ENCODE results near the gene GOPC. TPM values are rescaled to one million over a fixed set of nuclear protein-coding genes. Genes with fewer than 3 reads are reported as not detected.
A peak's percentile ranks its signal among the peaks of the same experiment; 100 is the strongest.

Gene GOPC
- total RNA-seq, 6 donors from 2014 or later = 8.4 to 34.8 (median 19.6) TPM

DNA sequence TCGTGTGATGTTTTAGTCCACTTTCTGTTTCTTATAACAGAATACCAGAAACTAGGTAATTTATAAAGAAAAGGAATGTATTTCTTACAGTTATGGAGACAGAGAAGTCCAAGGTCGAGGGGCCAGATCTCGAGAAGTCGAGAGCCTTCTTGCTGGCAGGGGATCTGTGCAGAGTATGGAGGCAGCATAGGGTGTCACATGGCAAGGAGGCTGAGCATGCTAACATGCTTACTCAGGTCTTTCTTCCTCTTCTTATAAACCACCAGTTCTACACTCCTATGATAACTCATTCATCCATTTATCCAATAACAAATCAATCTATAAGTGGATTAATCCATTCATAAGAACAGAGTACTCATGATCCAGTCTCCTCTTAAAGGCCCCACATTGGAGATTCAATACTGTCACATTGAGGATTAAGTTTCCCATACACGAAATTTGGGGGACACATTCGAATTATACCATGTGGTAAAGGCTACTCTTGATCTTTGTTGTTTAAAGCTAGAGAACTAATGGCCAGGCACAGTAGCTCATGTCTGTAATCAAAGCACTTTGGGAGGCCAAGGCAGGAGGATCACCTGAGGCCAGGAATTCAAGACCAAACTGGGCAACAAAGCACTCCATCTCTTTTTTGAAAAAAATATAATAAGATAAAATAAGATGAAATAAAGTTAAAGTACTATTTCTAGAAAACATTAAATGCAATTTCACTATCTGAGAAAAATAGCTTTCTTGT lies 2.1 kb downstream of the GOPC start:
- Histone ChIP-seq H3K4me3 (peak overlapping the region in 2 of 4 donors; percentile 69 to 90), H3K36me3 (peaks cover 0 to 8% (median 0%) of the 10 kb centered on the region in 4 donors), H3K9me3 (no peaks in the 10 kb centered on the region), H3K27ac (no peak overlapping the region), H3K27me3 (no peaks in the 10 kb centered on the region), H3K4me1 (peaks cover 21 to 28% (median 23%) of the 10 kb centered on the region in 4 donors)
- DNase-seq (no peak), ATAC-seq (ENCODE audit: low FRiP score in 2 of 2) (no peak)
- 76 to 82% methylated on average over 6 of the region's 6 CpGs for WGBS, 2 donors
- TF ChIP-seq EP300 (IDR thresholded peaks at IDR 0.05) (no peak), POLR2A (IDR thresholded peaks at IDR 0.05) (no peak), POLR2AphosphoS5 (IDR thresholded peaks at IDR 0.05) (no peak)
- TF ChIP-seq, protein P1, sequence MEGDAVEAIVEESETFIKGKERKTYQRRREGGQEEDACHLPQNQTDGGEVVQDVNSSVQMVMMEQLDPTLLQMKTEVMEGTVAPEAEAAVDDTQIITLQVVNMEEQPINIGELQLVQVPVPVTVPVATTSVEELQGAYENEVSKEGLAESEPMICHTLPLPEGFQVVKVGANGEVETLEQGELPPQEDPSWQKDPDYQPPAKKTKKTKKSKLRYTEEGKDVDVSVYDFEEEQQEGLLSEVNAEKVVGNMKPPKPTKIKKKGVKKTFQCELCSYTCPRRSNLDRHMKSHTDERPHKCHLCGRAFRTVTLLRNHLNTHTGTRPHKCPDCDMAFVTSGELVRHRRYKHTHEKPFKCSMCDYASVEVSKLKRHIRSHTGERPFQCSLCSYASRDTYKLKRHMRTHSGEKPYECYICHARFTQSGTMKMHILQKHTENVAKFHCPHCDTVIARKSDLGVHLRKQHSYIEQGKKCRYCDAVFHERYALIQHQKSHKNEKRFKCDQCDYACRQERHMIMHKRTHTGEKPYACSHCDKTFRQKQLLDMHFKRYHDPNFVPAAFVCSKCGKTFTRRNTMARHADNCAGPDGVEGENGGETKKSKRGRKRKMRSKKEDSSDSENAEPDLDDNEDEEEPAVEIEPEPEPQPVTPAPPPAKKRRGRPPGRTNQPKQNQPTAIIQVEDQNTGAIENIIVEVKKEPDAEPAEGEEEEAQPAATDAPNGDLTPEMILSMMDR (IDR thresholded peaks at IDR 0.05) = no peak

DNA sequence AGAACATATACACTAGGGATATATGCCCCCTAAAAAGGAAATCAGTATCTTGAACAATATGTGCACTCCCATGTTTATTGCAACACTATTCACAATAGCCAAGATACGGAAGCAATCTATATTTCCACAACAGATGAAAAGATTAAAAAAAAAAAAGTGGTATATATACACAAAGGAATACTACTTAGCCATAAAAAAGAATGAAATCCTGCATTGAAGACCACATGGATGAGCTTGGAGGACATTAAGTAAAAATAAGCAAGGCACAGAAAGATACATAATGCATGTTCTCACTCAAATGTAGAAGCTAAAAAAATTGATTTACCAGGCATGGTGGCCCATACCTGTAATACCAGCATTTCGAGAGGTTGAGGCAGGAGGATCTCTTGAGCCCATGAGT lies 4.6 kb downstream of the GOPC start:
- ATAC-seq (ENCODE audit: low FRiP score in 2 of 2) = no peak

DNA sequence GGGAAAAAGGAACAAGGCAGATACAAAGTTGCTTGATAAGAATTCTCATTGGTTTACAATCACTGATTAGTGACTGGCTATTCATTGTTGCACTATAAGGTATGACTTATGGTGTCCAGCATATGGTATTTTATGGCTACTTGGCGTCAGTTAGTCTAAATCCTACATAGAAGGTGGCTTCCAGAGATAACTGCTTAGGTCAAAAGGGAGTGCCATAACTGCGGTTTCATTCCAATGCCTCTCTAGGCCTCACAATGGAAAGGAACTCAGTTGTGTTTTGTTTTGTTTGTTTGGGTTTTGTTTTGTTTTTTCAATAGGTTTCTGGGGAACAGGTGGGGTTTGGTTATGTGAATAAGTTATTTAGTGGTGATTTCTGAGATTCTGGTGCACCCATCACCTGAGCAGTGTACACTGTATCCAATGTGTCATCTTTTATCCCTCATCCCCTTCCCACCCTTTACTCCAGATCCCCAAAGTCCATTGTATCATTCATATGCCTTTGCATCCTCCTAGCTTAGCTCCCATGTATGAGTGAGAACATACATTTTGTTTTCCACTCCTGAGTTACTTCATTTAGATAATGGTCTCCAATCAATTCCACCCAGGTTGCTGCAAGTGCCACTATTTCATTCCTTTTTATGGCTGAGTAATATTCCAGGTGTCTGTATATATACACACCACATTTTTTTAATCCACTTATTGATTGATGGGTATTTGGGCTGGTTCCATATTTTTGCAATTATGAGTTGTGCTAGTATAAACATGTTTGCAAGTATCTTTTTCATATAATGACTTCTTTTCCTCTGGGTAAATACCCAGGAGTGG lies 7.0 kb downstream of the GOPC start:
- Histone ChIP-seq H3K27me3 (no peaks in the 10 kb centered on the region), H3K4me3 (no peak overlapping the region), H3K27ac (no peak overlapping the region), H3K4me1 (peaks cover 9 to 13% (median 10%) of the 10 kb centered on the region in 4 donors), H3K36me3 (peaks cover 0 to 11% (median 0%) of the 10 kb centered on the region in 4 donors), H3K9me3 (no peaks in the 10 kb centered on the region)
- TF ChIP-seq POLR2A (IDR thresholded peaks at IDR 0.05) (no peak), POLR2AphosphoS5 (IDR thresholded peaks at IDR 0.05) (no peak), EP300 (IDR thresholded peaks at IDR 0.05) (no peak)
- TF ChIP-seq, protein P1 (IDR thresholded peaks at IDR 0.05) = no peak
- 96% methylated on average over 2 of the region's 2 CpGs for WGBS, 2 donors
- ATAC-seq (ENCODE audit: low FRiP score in 2 of 2) (no peak), DNase-seq (no peak)

More for the DNA sequence above, 4.6 kb downstream of the GOPC start:
- Histone ChIP-seq H3K4me3 (no peak overlapping the region), H3K36me3 (peaks cover 0 to 8% (median 0%) of the 10 kb centered on the region in 4 donors), H3K4me1 (peaks cover 18 to 24% (median 22%) of the 10 kb centered on the region in 4 donors), H3K27ac (no peak overlapping the region), H3K27me3 (no peaks in the 10 kb centered on the region), H3K9me3 (no peaks in the 10 kb centered on the region)
- no peak for DNase-seq
- WGBS, 2 donors = 94 to 98% methylated on average over 2 of the region's 2 CpGs
- TF ChIP-seq, protein P1 (IDR thresholded peaks at IDR 0.05) = no peak
- TF ChIP-seq POLR2A (IDR thresholded peaks at IDR 0.05) (no peak), EP300 (IDR thresholded peaks at IDR 0.05) (no peak)

DNA sequence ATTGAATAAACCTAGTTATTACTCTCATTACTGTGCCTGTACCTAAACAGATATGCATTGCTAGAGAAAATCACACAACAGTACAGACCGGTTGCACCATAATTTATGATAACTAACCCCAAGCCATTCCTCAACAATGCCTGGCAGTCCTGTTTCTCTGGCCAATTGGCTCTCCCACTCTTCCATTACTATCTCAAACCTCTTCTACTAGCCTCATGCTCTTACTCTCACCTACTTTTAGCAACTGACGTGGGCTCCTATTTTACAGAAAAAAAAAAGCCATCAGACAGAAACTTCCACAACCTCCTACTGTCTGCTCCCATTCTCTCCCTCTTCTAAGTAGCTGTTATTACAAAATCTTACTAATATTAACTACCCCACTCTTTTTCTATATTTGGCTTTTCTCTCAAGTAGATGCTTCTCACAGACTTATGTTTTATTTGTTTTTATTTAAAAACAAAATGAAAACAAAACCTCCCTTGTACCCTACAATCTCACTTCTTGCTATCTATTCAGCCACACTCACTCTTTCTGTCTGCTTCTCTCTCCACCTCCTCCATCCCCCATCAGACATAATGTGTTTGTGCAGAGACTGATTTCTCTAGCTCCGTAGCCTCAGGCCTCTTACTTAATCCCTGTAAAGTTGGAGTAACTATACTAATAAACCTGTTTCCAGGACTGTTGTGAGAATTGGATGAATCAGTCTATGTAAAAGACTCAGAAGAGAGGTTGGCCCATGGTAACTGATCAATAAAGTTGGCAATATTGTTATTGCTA lies 9.1 kb downstream of the GOPC start:
- ATAC-seq (ENCODE audit: low FRiP score in 2 of 2) = no peak
- H3K36me3 ChIP-seq = peaks cover 0 to 26% (median 0%) of the 10 kb centered on the region in 4 donors

More for the DNA sequence above, 9.1 kb downstream of the GOPC start:
- WGBS, 2 donors = 86 to 92% methylated on average over 3 of the region's 3 CpGs
- DNase-seq = no peak
- Histone ChIP-seq H3K9me3 (no peaks in the 10 kb centered on the region), H3K27me3 (no peaks in the 10 kb centered on the region), H3K4me3 (no peak overlapping the region), H3K4me1 (no peaks in the 10 kb centered on the region), H3K27ac (no peak overlapping the region)
- TF ChIP-seq POLR2AphosphoS5 (IDR thresholded peaks at IDR 0.05) = no peak
- TF ChIP-seq EP300 (IDR thresholded peaks at IDR 0.05) = no peak
- TF ChIP-seq POLR2A (IDR thresholded peaks at IDR 0.05) = no peak
- TF ChIP-seq, protein P1 (IDR thresholded peaks at IDR 0.05) = no peak
